Islet of Langerhans (tissue), 1 donor: ENCODE measurements around the gene IL4I1.

Experiments
- FAIRE-seq: peaks from one replicate; lab custom pipeline; 2011; peaks lifted over from hg19 to GRCh38; lab: Jason Lieb, UNC

IL4I1 gene

DNA sequence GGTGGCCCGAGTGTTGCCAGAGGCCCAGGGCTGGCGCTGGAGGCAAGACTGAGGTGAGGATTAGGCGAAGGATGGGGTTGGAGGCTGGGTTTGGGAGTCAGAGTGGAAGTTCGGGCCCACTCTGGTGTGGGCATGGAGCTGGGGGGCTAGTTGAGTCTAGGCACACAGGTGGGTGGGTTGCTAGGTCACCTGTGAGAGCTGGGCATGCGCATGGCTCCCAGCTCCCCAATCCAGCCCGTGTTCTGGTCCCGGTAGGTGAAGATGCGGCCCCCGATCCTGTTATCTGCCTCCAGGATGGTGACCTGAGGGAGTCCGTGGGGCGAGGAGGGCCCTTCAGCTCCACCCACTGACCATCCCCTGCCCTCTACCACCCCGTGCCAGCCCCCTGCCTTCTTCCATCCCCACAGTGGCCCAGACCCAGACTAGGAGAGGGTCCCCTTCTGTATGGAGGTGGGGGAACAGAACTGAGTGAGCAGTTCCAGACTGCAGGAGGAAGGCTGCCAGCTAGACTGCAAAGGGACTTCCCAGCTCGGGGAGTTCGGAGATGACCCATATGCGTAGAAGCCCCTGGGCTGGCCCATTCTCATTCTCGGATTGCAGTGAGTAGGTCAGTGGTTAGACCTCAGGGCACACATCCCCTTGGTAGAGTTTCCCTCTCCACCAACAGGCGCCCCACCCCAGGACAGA lies 1.7 kb downstream of the IL4I1 start:
- no peak for FAIRE-seq

DNA sequence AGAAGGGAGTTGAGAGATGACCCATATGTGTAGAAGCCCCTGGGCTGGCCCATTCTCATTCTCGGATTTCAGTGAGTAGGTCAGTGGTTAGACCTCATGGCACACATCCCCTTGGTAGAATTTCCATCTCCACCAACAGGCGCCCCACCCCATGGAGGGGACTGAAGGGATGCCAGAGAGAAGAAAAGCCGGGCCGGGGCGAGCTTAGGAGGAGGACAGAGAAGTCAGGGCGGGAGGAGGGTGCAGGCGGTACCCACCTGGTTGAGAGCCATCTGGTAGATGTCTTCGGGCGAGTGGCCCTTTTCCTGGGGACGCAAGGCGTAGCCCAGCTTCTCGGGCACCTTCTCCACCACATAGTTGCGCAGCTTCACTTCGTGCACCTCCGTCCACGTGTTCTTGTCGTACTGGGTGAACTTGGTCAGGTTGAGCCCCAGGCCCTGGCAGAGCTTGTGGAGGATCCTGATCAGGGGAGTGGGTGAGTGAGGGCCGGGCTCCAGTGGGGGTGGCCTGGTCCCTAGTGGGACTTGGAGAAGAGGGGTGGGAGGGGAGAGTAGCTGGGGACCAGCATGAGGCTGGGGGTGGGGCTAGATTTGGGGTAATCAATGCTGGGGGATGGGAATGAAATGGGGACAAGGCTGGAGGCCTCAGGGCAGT lies 2.5 kb downstream of the IL4I1 start:
- no peak for FAIRE-seq

DNA sequence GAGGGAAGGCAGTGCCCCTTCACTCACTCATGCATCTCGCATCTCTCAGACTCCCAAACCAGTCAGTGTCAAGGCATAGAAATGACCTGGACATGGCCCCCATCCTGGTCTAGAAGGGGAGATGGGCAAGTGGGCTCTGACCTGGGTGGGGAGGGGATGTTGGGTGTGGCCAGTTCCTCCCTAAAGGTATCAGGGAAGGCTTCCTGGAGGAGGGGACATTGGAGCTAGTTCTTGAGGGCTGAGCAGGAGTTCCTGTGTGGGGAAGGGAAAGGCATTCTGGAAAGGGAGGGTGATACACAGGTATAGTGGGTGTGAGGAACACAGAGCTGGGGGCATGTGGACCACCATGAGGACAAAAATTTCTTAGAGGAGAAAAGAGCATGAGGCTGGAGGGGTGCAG lies 4.0 kb downstream of the IL4I1 start:
- FAIRE-seq: no peak

DNA sequence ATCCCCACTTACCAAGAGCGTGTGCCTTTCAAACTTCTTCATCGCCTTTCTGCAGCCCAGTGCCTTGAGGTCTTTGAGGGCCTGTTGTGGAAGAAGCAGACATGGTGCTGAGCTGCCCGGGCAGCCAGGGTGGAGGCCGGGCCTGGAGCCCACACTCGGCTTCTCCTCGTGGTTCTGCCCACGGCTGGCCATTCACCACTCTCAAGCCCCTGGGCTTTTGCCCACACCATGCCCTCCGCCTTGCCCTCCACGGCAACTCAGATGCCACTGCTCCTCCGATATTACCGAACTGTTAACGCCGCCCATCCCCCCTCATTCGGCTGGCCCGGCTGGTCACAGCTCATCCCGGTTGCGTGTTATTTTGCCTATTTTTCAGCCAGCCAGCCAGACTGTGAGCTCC lies 5.3 kb downstream of the IL4I1 start:
- no peak for FAIRE-seq

DNA sequence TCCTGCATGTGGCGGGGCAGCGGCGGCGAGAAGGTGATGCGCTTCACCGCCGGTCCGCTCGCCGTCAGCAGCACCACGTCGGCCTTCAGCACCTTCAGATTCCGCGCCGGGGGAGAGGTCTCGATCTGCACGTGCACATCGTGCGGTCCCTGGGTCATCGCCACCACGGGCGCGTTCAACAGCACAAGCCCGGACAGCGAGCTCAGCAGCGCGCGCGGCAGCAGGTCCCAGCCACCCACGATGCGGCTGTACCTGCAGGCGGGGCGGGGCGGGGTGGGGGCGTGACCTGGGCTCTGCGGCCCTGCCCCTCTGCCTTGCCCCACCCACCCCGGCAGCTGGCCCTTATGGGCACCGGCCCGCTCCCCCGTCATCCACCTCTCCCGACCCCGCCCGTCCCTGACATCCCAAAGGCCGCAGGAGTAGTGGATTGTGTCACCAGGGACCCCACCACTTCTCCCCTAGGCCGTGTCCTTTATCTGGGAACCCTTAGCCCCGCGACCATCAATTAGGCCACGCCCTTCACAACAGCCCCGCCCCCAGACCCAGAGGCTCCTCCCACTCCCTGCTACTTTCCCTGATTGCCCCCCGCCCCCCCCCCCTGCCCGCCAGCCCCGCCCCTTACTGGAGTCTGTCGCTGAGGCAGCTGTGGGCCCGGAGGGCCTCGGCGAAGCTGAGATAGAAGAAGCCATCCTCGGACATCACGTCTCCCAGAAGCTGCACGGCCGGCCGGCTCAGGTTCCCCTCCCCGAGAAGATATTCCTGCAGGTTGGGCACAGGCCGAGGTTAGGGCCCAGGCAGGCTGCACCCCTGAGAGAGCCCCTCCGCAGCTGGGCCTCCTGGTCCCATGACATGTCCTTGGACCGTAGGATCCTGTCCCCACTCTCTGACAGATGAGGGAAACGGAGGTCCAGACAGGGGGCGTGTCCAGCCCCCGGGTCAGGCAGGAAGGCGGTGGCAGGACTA lies 6.1 kb downstream of the IL4I1 start:
- FAIRE-seq: no peak

DNA sequence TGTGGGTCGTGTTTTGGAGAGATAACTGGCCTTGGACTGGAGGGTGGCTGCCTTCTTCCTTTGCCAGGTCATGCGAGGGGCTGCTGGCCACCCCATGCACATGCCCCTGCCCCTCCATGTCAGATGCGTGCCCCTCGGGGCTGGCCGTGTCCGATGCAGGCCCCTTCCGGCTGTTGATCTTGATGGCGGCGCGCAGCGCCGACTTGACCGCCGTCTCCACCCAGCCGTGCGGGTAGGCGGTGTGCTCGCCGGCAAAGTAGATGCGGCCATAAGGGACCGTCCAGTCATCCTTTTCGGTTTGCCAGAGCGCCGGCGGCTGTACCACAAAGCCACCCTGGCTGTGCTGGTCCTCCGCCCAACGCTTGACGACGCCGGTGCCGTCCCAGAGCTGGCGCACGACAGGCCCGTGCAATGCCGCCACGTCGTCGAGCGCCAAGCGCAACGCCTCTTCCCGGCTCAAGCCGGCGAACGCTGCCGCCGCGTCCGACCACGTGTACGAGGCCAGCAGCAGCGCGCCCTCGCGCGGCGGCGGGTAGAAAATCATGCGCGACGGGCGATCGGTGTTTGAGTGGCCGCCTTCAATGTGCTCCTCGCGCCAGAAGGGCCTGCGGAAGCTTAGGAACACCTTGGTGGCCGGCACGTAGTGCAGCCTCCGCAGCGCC lies 6.9 kb downstream of the IL4I1 start:
- FAIRE-seq: no peak

DNA sequence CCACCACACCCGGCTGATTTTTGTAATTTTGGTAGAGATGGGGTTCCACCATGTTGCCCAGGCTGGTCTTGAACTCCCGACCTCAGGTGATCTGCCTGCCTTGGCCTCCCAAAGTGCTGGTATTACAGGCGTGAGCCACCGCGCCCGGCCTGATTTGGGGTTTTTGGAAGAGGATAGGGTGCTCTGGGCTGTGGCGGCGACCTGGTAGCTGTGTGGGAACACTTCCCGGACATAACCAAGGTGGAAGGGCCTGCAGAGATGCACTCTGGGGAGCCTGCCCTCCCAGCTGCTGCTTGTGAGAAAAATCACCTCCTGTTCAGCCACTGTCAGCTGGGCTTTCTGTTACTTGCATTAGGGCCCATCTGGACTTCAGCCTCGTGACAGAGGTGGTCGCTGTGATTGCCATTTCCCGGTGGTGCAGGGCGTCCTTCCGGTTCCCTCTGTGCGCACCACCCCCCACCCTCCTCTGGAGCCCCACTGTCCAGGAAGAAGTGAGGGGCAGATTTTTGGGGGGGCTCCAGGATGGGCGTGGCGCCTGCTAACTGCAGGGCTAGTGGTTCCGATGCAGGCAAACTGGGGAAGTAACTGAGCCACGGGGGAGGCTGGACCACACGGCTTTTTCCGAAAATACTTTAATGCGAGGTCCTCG lies 7.5 kb downstream of the IL4I1 start:
- FAIRE-seq: no peak

DNA sequence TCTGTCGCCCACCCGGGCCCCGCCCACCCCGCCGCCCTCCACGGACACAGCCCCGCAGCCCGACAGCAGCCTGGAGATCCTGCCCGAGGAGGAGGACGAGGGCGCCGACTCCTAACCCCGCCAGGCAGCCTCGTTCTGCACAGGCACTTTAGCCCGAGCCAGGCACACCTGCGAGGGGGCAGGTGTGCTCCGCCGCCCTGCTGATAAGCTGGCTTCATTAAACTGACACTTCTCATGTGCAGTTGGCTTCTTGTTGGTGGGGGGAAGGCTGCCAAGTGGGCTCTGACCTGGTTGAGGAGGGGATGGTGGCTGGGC lies 8.2 kb downstream of the IL4I1 start:
- no peak for FAIRE-seq

DNA sequence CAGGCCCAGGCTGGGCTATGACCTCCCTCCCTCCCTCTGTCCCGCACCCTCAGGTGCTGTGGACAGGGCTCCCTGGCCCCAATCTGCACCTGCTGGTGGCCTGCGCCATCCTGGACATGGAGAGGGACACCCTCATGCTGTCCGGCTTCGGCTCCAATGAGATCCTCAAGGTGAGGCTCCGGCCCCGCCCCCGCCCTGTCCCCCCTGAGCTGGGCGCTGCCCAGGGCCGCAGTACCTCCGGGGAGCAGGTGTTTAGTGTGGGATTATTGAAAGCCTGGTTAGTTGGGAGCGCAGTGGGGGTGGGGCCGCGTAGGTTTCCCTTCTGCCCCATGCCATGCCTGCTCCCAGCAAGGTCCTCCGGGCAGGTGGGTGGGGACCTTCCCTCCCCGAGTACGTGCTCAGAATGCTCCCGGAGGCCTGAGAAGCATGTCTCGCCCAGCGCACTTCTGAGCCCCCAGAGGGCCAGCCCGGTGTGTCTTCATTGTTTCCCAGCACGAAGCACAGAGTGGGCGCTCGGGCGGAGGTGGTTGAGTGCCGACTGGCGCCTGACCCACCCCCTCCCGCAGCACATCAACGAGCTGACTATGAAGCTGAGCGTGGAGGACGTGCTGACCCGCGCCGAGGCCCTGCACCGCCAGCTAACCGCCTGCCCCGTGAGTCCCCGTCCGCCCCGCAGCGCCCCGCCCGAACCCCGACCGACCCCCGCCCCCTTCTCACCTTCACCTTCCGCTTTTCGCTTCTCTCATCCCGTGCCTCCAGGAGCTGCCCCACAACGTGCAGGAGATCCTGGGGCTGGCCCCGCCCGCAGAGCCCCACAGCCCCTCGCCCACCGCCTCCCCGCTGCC lies 8.8 kb downstream of the IL4I1 start:
- no peak for FAIRE-seq

DNA sequence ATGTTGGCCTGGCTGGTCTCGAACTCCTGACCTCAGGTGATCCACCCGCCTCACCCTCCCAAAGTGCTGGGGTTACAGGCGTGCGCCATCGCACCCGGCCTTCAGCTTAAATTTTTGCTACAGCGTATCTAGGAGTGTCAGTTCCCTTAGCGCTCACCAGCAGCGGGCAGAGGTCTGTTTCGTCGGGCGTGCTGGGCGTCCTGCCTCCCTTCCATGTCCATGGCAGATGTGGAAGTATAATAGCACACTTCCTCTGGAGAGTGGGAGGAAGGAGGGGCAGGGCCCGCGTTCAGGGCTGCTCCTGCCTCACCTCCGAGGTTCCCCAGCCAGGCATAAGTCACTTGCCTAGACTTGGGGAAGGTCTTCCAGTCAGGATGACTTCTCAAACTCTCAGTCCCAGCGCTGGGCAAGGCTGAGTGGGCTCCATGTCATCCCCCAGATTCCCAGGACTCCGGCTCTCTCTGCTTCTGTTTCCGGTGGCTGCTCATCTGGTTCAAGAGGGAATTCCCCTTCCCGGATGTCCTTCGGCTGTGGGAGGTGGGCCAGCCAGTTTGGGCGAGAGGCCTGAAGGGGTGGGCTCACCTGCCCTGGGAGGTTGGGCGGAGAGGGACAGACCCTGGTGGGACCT lies 9.5 kb downstream of the IL4I1 start:
- FAIRE-seq: no peak

DNA sequence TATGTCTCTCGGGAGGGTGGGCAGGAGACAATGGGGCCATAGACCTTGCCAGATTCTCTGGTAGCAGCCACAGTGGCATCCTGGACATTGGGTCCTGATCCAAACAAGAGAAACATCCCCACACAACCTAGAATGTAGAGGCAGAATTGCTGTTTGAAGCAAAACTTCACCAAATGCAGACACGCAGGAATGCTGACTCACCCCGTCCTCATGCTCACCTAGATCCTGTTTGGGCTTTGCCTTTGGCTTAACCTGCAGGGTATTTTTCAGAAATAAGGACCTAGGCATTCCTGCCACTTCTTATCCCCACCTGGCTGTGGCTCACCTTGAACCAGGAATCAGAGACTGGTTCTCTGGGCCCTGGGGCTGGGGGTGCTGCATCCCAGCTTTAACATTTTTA lies 11.9 kb downstream of the IL4I1 start:
- no peak for FAIRE-seq

DNA sequence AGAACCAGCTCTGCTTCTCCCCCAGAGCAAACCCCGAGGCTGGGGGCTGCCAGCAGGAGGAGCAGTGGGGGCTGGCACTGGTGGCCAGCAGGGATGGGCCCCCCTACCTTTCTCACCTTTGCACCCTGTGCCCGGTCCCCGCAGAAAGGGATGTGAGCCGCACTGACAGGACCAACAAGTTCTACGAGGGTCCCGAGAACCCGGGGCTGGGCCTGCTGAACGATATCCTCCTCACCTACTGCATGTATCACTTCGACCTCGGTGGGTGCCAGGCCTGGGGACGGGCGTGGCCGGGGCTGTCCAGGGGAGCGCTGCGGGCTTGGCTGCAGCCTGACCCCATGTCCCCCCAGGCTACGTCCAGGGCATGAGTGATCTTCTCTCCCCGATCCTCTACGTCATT lies 12.6 kb downstream of the IL4I1 start:
- FAIRE-seq: no peak

DNA sequence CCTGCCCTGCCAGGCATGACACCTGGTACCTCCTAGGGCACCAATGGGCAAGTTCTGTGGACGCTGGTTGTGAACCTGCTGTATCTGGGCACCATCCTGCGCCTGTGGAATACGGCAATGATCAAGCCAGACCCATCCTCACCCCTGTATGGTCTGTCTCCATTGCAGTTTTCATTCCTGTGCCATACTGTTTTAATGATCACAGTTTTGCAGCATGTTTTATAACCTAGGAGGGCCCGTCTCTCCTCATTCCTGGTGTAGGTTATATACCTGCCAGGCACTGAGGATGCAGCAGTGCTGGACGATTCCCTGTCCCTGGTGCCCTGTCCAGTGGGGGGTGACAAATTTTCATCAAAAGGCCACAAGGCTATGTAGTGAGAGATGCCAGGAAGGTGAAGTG lies 13.6 kb downstream of the IL4I1 start:
- FAIRE-seq: no peak

DNA sequence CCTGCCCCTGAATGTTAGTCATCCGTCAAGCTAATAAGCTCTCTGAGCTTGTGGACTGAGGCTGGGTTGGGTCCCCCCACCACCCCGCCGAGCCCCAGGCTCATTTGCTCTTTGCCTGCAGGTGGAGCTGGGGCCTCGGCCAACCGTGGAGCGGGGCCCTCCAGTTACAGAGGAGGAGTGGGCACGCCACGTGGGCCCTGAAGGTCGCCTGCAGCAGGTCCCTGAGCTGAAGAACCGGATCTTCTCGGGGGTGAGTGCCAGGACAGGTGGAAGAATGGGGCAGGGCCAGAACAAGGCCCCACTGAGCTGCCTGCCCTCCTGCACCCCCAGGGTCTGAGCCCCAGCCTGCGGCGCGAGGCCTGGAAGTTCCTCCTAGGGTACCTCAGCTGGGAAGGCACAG lies 14.0 kb downstream of the IL4I1 start:
- FAIRE-seq: no peak

DNA sequence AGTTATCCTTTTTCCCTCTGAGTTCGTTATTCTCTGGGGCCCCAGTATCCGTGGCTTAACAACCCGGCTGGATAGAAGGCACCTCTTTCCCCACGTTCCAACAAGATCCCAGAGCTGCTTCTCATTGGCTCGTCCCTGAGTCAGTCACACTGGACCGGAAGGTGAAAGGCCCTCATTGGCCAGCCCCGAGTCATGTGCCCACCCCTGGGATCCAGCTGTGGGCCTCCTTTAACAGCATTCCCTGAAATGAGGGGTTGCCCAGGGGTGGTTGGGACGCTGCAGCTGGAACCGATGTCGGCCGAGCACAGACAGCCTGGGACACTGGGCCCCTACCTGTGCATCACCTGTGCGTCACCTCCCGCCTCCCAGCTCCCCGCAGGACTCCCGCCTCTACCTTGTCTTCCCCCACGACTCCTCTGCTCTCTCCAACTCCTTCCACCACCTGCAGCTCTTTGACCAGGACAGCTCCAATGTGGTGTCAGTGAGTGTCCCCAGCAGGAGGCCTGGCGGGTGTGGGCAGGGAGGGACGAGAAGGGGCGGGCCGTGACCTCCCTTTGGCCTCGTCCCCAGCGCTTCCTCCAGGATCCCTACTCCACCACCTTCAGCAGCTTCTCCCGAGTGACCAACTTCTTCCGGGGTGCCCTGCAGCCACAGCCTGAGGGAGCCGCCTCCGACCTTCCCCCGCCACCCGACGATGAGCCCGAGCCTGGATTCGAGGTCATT lies 14.9 kb downstream of the IL4I1 start:
- FAIRE-seq: no peak

DNA sequence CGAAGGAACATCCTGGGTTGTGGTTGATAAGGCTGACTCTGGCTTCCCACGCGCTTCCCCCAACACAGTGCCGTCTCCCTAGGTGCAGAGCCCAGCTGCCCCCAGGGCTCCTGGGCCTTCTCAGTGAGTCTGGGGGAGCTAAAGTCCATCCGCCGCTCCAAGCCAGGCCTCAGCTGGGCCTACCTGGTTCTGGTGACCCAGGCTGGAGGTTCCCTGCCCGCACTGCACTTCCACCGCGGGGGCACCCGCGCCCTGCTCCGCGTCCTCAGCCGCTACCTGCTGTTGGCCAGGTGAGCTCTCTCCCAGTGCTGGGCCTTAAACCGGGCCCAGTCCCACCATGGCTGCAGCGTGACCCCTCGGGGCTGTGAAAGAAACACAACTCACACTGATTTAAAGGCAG lies 15.5 kb downstream of the IL4I1 start:
- no peak for FAIRE-seq

DNA sequence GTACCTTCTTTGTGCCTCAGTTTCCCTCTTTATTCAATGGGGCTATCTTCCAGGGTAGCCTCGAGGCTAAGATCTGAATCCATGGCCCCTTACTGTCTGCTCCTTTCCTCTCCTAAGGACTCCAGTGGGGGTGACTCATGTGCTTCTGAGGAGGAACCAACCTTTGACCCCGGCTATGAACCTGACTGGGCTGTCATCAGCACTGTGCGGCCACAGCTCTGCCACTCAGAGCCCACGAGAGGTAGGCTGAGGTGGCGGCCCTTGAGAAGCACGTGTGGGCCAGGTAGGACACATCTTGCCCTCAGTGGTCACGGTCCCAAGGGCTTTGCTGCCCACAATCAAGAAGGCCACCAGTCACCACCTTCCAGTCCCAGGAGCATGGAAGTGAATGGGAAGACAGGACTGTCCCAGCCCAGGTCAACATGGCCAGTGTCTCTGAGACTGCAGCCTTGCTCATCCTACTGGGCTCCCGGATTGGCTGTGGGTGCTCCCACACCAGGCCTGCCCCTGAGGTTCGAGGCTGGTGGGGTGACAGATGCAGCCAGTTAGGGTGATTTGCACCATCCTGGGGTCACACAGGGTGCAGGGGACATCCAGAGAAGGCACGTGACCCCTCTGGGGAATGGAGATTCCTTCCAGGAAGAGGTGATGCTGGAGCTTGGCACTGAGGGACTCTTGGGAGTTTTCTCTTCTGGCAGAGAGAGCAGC lies 16.4 kb downstream of the IL4I1 start:
- no peak for FAIRE-seq

DNA sequence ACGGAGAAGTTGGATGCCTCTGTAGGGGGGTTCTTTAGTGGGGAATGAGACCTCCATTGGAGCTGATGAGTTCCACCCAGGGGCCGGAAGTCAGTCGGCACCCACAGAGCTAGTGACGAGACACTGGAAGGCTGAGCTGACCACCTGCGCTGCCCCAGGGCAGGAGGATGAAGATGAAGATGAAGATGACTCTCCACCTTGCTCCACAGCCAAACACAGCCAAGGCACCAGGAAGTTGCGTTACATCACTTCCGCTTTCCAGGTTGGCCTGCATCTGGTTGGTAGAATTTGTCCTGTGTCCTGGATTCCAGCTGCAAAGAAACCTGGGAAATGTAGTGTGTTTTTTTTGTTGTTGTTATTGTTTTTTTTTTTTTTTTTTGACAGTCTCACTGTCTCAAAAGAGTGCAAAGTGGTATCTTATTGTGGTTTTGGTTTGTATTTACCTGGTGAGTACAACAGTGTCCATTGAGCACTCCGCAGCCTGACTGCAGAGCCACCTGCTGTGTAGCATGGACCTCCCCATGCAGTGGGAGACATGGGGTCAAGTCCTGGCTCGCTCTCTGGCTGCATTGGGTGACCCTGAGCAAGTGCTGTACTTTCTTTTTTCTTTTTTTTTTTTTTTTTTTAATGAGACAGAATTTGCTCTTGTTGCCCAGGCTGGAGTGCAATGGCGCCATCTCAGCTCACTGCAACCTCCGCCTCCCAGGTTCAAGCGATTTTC lies 17.3 kb downstream of the IL4I1 start:
- FAIRE-seq: no peak

DNA sequence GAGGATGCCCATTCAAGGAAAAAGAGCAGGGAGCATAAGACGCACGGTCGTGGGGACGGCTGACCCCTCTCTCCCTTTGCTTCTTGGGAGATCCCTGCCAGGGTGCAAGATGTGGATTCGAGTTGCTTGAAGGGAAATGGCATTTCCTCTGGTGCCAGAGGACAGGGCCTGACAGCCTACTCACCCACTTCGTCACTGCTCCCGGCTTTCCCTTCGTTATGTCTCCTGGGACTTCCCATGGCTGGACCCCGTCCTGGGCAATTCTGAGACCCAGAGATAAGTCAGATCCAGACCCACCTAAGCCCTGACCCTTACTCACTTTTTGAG lies 18.0 kb downstream of the IL4I1 start:
- FAIRE-seq: no peak
